Stimulated activated CD8-positive, alpha-beta memory T cell treated with anti-CD3 and anti-CD28 coated beads, Interleukin-12 subunit alpha, Interleukin-12 subunit beta, amount 100 ng/mL, for 1 hour (primary cell): ENCODE measurements around the gene S100A16.
A peak's percentile ranks its signal among the peaks of the same experiment; 100 is the strongest.
"Not testable (repeated sequence)": the region's sequence is repeated elsewhere in the genome, so short reads cannot be mapped to it uniquely, and the experiment has no call there.

Source experiments
- DNase-seq: peaks from one replicate; pipeline ENCODE4 v3.0.0-alpha.2; 2020; ENCODE audit warnings: low read depth

Gene S100A16

GRCh38 chr1:153586347-153586746, 26.6 kb downstream of the S100A16 start:
- DNase-seq = no peak

- DNase-seq = no peak
These were observed 27.9 kb downstream of the S100A16 start for GRCh38 chr1:153585006-153585405.

GRCh38 chr1:153583976-153584375, 29.0 kb downstream of the S100A16 start:
- no peak for DNase-seq

GRCh38 chr1:153583514-153583913, 29.4 kb downstream of the S100A16 start:
- DNase-seq = not testable (repeated sequence)

GRCh38 chr1:153582836-153583235, 30.1 kb downstream of the S100A16 start:
- not testable (repeated sequence) for DNase-seq

- DNase-seq = no peak
These were observed 34.0 kb downstream of the S100A16 start for GRCh38 chr1:153578936-153579335.

GRCh38 chr1:153578490-153578889, 34.4 kb downstream of the S100A16 start:
- no peak for DNase-seq

- no peak for DNase-seq
These were observed 35.3 kb downstream of the S100A16 start for GRCh38 chr1:153577624-153578051.

GRCh38 chr1:153577138-153577537, 35.8 kb downstream of the S100A16 start:
- no peak for DNase-seq

GRCh38 chr1:153575497-153575896, 37.4 kb downstream of the S100A16 start:
- DNase-seq = not testable (repeated sequence)

GRCh38 chr1:153575081-153575491, 37.9 kb downstream of the S100A16 start:
- DNase-seq = not testable (repeated sequence)

GRCh38 chr1:153573351-153573750, 39.6 kb downstream of the S100A16 start:
- DNase-seq = no peak

GRCh38 chr1:153572569-153573015, 40.3 kb downstream of the S100A16 start:
- DNase-seq = no peak

GRCh38 chr1:153571706-153572105, 41.2 kb downstream of the S100A16 start:
- no peak for DNase-seq

- no peak for DNase-seq
These were observed 42.1 kb downstream of the S100A16 start for GRCh38 chr1:153570874-153571273.

GRCh38 chr1:153569465-153569864, 43.5 kb downstream of the S100A16 start:
- no peak for DNase-seq

GRCh38 chr1:153568367-153569099, 44.4 kb downstream of the S100A16 start:
- peak; percentile 73 for DNase-seq

- DNase-seq = no peak
These were observed 45.1 kb downstream of the S100A16 start for GRCh38 chr1:153567621-153568366.

- peak; percentile 83 for DNase-seq
These were observed 46.2 kb downstream of the S100A16 start for GRCh38 chr1:153566414-153567371.

- no peak for DNase-seq
These were observed 47.2 kb downstream of the S100A16 start, which contains the start of gene S100A2 for GRCh38 chr1:153565529-153566374. S100A2 (minus strand) TSS chr1:153565844; CDS start chr1:153563877, 1,967 bp downstream.

GRCh38 chr1:153563991-153564390, 48.9 kb downstream of the S100A16 start:
- DNase-seq = no peak
